HT-29 (cell line): Measurements from ENCODE around the gene GFRA3. TPM values are rescaled to one million over a fixed set of nuclear protein-coding genes. Genes with fewer than 3 reads are reported as not detected.
"Not testable (repeated sequence)": the region's sequence is repeated elsewhere in the genome, so short reads cannot be mapped to it uniquely, and the experiment has no call there.

Experiments used
- DNase-seq: peaks from one replicate; pipeline ENCODE4 v3.0.0-alpha.2; 2015; ENCODE audit warnings: low spot score
- total RNA-seq: library from RNA; depleted of rRNA; stranded (reverse); fragments of >200 nt; shearing (Covaris generic); gene quantifications from 2 replicates; pipeline ENCODE4 v1.2.3, GENCODE V29; 2014

GFRA3 gene
- total RNA-seq, 1 experiment from 2014 or later, result not detected

- DNase-seq, result not testable (repeated sequence)
Observed at GRCh38 chr5:138247800-138248199, 26.6 kb downstream of the GFRA3 start.

- DNase-seq, result no peak
Observed at GRCh38 chr5:138246822-138247221, 27.6 kb downstream of the GFRA3 start.

GRCh38 chr5:138246334-138246733, 28.1 kb downstream of the GFRA3 start:
- no peak for DNase-seq

- no peak for DNase-seq
Observed at GRCh38 chr5:138245717-138246116, 28.7 kb downstream of the GFRA3 start.

- no peak for DNase-seq
Observed at GRCh38 chr5:138243794-138244193, 30.6 kb downstream of the GFRA3 start.

GRCh38 chr5:138241688-138242571, 32.5 kb downstream of the GFRA3 start:
- no peak for DNase-seq

GRCh38 chr5:138240650-138241385, 33.6 kb downstream of the GFRA3 start:
- no peak for DNase-seq

- no peak for DNase-seq
Observed at GRCh38 chr5:138238034-138238433, 36.4 kb downstream of the GFRA3 start.

- no peak for DNase-seq
Observed at GRCh38 chr5:138234651-138235050, 39.8 kb downstream of the GFRA3 start.

GRCh38 chr5:138233280-138233679, 41.1 kb downstream of the GFRA3 start:
- no peak for DNase-seq

GRCh38 chr5:138230981-138231589, 43.3 kb downstream of the GFRA3 start:
- peak; percentile 23 for DNase-seq

- DNase-seq, result no peak
Observed at GRCh38 chr5:138230261-138230660, 44.2 kb downstream of the GFRA3 start.

- no peak for DNase-seq
Observed at GRCh38 chr5:138229387-138229786, 45.0 kb downstream of the GFRA3 start.

GRCh38 chr5:138226910-138227309, 47.5 kb downstream of the GFRA3 start:
- DNase-seq, result no peak

- no peak for DNase-seq
Observed at GRCh38 chr5:138224712-138225111, 49.7 kb downstream of the GFRA3 start.

GRCh38 chr5:138223532-138223931, 50.9 kb downstream of the GFRA3 start:
- DNase-seq, result no peak

- DNase-seq, result no peak
Observed at GRCh38 chr5:138216799-138217198, 57.6 kb downstream of the GFRA3 start.

- peak; percentile 97 for DNase-seq
Observed at GRCh38 chr5:138213161-138214029, 61.0 kb downstream of the GFRA3 start, which contains the start of gene CDC23. Gene CDC23 (minus strand): TSS chr5:138213323. CDS start chr5:138213312, 11 bp downstream.

GRCh38 chr5:138212828-138213160, 61.6 kb downstream of the GFRA3 start:
- DNase-seq, result no peak

- DNase-seq, result no peak
Observed at GRCh38 chr5:138210985-138211384, 63.4 kb downstream of the GFRA3 start.
